Right lobe of liver (tissue), 6 donors: ENCODE results near the gene ANKRD55. TPM values are rescaled to one million over a fixed set of nuclear protein-coding genes. Genes with fewer than 3 reads are reported as not detected.
A peak's percentile ranks its signal among the peaks of the same experiment; 100 is the strongest.

Experiments
- ATAC-seq, 4 donors: fragments of 200-7000 bp; cut with Tn5 transposase; one replicate each; pipeline ENCODE4 v1.9.1; 2020; ENCODE audit warnings: mild to moderate bottlenecking in 4 of 4, moderate library complexity in 4 of 4
- DNase-seq, 3 donors: peaks; one replicate each; pipeline ENCODE4 v3.0.0-alpha.2; 2020
- H3K27ac ChIP-seq, 3 donors: fragments of 200-600 bp; one replicate each; pipeline ENCODE4 v1.8.0; 2022
- H3K27me3 ChIP-seq, 2 donors: fragments of 200-600 bp; one replicate each; pipeline ENCODE4 v1.8.0; 2022
- H3K36me3 ChIP-seq, 4 donors: fragments of 200-600 bp; sonication (generic) in 1 of 4; one replicate each; pipeline versions ENCODE4 v1.5.1 to v1.8.0; 2017 to 2022; ENCODE audit warnings: control low read depth in 1 of 4
- H3K4me1 ChIP-seq, 4 donors: fragments of 200-600 bp; sonication (generic) in 1 of 4; one replicate each; pipeline versions ENCODE4 v1.5.1 to v1.8.0; 2017 to 2022; ENCODE audit warnings: control low read depth in 1 of 4
- H3K4me3 ChIP-seq, 3 donors: fragments of 200-600 bp; one replicate each; pipeline ENCODE4 v1.8.0; 2022
- H3K9me3 ChIP-seq, 4 donors: fragments of 200-600 bp; sonication (generic) in 1 of 4; one replicate each; pipeline versions ENCODE4 v1.5.1 to v1.8.0; 2017 to 2022; ENCODE audit warnings: control low read depth in 1 of 4
- CTCF ChIP-seq, 4 donors: fragments of 200-600 bp in 3 of 4; fragments of 450-650 bp in 1 of 4; IDR thresholded peaks; one replicate each; pipeline versions ENCODE4 v1.5.1 to v1.8.0; 2016 to 2022; ENCODE audit warnings: antibody characterized with exemption in 4 of 4, mild to moderate bottlenecking in 2 of 4
- POLR2A ChIP-seq: fragments of 450-650 bp; IDR thresholded peaks from one replicate; pipeline ENCODE4 v1.6.1; 2017; ENCODE audit warnings: antibody characterized with exemption, mild to moderate bottlenecking
- WGBS: methylation state at CpG from one replicate; pipeline ENCODE4 v1.1.6; 2018; ENCODE audit warnings: low coverage, low lambda C conversion rate; ENCODE audit not compliant: insufficient coverage; ENCODE audit errors: missing lambda C conversion rate; 5-methylcytosine and 5-hydroxymethylcytosine counted together
- intact Hi-C, 2 donors: fragments of 100-400 bp; cut with DNase I; formaldehyde crosslinking; loops; one replicate each; pipeline versions ENCODE4 v1.11.2 to v1.14.1; 2022
- total RNA-seq, 6 experiments: library from RNA; depleted of rRNA in 2 of 6; stranded (reverse); fragments of >200 nt in 2 of 6; fragmentation: NEBNext Ultra II Directional in 3 of 6; extraction: Animal tissue kit (Norgen Biotek cat#: 25700) in 3 of 6; gene quantifications; one replicate each; pipeline versions ENCODE4 v1.1.0 to v1.2.4, GENCODE V29; 2016 to 2023
- donor health status: DM: no; HTN: yes; CAD: no.
- donor health status: DM: no; HTN: no; CAD: no.
- donor health status: DM: no; HTN: no; CAD: no.
- donor health status: DM: no; HTN: yes; CAD: no.
- donor health status: DM: no; HTN: yes; CAD: no.

Gene ANKRD55
- total RNA-seq, 6 experiments from 2014 or later: 0.68 to 2.2 (median 1.2) TPM

GRCh38 chr5:56190497-56190896, 42.6 kb downstream of the ANKRD55 start:
- intact Hi-C loops: no loop called here
- WGBS: 42% methylated on average over 2 of the region's 2 CpGs
- DNase-seq (peak in 1 of 3 donors; percentile 37), ATAC-seq (peak; percentile 20 to 74 (median 28))
- H3K4me3 ChIP-seq: no peak overlapping the region
- no peaks in the 10 kb centered on the region for H3K36me3 ChIP-seq
- H3K4me1 ChIP-seq: no peaks in the 10 kb centered on the region
- no peak overlapping the region for H3K27ac ChIP-seq
- H3K9me3 ChIP-seq: no peaks in the 10 kb centered on the region
- no peaks in the 10 kb centered on the region for H3K27me3 ChIP-seq
- TF ChIP-seq CTCF (IDR thresholded peaks at IDR 0.05) (no peak), POLR2A (no peak)

- ATAC-seq: no peak
Observed at GRCh38 chr5:56185768-56186311, 47.3 kb downstream of the ANKRD55 start.

GRCh38 chr5:56183506-56183905, 49.6 kb downstream of the ANKRD55 start:
- ATAC-seq (peak in 1 of 4 donors; percentile 38), DNase-seq (no peak)
- 72% methylated on average over 4 of the region's 4 CpGs for WGBS
- TF ChIP-seq CTCF (IDR thresholded peaks at IDR 0.05): no peak
- intact Hi-C loops: loop anchor here in 1 of 2 donors (10.0 kb wide), 1 partner anchor 209 kb away; no protein-coding TSS in a partner anchor
- Histone ChIP-seq H3K36me3 (no peaks in the 10 kb centered on the region), H3K9me3 (no peaks in the 10 kb centered on the region), H3K4me1 (no peaks in the 10 kb centered on the region), H3K27me3 (no peaks in the 10 kb centered on the region), H3K27ac (no peak overlapping the region), H3K4me3 (no peak overlapping the region)

More at GRCh38 chr5:56185768-56186311, 47.3 kb downstream of the ANKRD55 start:
- no peaks in the 10 kb centered on the region for H3K27me3 ChIP-seq
- 77% methylated on average over 7 of the region's 8 CpGs for WGBS
- DNase-seq: no peak
- H3K27ac ChIP-seq: no peak overlapping the region
- no peak for TF ChIP-seq CTCF (IDR thresholded peaks at IDR 0.05)
- TF ChIP-seq POLR2A: no peak
- H3K9me3 ChIP-seq: no peaks in the 10 kb centered on the region
- no peaks in the 10 kb centered on the region for H3K4me1 ChIP-seq
- no peaks in the 10 kb centered on the region for H3K36me3 ChIP-seq
- H3K4me3 ChIP-seq: no peak overlapping the region
- intact Hi-C loops: loop anchor here in 1 of 2 donors (10.0 kb wide), 1 partner anchor 211 kb away; no protein-coding TSS in a partner anchor

- no peak for ATAC-seq
- no peak for DNase-seq
- H3K27ac ChIP-seq: no peak overlapping the region
- no peaks in the 10 kb centered on the region for H3K27me3 ChIP-seq
- no peaks in the 10 kb centered on the region for H3K36me3 ChIP-seq
- TF ChIP-seq CTCF (IDR thresholded peaks at IDR 0.05) (no peak), POLR2A (no peak)
- 81% methylated on average over 2 of the region's 2 CpGs for WGBS
- no peaks in the 10 kb centered on the region for H3K9me3 ChIP-seq
- no peak overlapping the region for H3K4me3 ChIP-seq
- intact Hi-C loops: no loop called here
- no peaks in the 10 kb centered on the region for H3K4me1 ChIP-seq
Observed at GRCh38 chr5:56179442-56179841, 53.7 kb downstream of the ANKRD55 start.

- no peaks in the 10 kb centered on the region for H3K27me3 ChIP-seq
- WGBS: 71% methylated on average over 2 of the region's 2 CpGs
- H3K27ac ChIP-seq: no peak overlapping the region
- no peak for DNase-seq
- no peaks in the 10 kb centered on the region for H3K9me3 ChIP-seq
- H3K4me1 ChIP-seq: no peaks in the 10 kb centered on the region
- no peaks in the 10 kb centered on the region for H3K36me3 ChIP-seq
- no peak for ATAC-seq
- TF ChIP-seq POLR2A (no peak), CTCF (IDR thresholded peaks at IDR 0.05) (no peak)
- no peak overlapping the region for H3K4me3 ChIP-seq
- intact Hi-C loops: no loop called here
Observed at GRCh38 chr5:56178823-56179222, 54.3 kb downstream of the ANKRD55 start.
